ENCODE measurements around the gene EPHB4. TPM values are rescaled to one million over a fixed set of nuclear protein-coding genes. Genes with fewer than 3 reads are reported as not detected.

The EPHB4 gene
- total RNA-seq, 1 donor from 2014 or later = 99.1 TPM

- H3K4me3 ChIP-seq (ENCODE audit: low read depth, low read length) = peak overlapping the region; percentile 65
- TF ChIP-seq CTCF (conservative IDR thresholded peaks at IDR 0.05; ENCODE audit: low read depth, low read length) = peak; percentile 35
- DNase-seq (ENCODE audit: low read depth) = no peak
Measured at GRCh38 chr7:100825751-100826513, 1.4 kb downstream of the EPHB4 start.

- TF ChIP-seq CTCF (conservative IDR thresholded peaks at IDR 0.05; ENCODE audit: low read depth, low read length) = no peak
- DNase-seq (ENCODE audit: low read depth) = no peak
- peak overlapping the region; percentile 65 for H3K4me3 ChIP-seq (ENCODE audit: low read depth, low read length)
Measured at GRCh38 chr7:100825215-100825671, 2.1 kb downstream of the EPHB4 start.

DNA sequence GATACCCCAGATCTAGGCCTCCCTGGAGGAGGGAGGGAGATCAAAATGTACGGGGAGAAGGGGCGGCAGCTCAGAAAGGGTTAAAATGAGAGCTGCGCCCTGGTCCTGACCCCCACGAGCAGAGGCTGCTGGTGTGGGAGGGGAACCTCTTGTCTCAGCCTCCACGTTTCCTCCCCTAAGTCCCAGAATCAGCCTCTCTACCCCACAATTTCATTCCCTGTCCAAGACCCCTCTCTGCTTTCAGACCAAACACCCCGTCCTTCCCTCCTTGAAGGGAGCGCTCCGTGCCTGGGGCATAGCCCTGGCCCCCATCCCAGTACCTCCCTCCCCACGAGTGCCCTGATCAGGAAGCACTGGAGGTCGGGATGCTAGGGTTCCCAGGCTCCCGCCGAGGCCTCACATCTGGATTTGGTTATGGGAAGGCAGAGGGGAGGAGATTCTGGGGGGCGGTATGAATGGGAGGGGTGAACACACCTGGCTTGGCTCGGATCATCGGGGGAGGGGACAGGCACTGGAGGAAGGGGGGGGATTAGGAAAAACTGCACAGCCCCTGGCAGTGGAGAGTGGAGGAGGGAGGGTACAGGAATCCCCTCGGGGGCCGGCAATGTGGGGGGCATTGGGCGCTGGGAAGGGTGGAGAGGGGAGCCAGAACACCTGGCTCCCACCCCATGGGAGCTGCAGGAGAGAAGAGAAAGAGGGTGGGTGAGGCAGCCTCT is 2.7 kb downstream of the EPHB4 start:
- H3K4me3 ChIP-seq (ENCODE audit: low read depth, low read length) = peak overlapping the region; percentile 65
- TF ChIP-seq CTCF (conservative IDR thresholded peaks at IDR 0.05; ENCODE audit: low read depth, low read length) = no peak
- DNase-seq (ENCODE audit: low read depth) = no peak

DNA sequence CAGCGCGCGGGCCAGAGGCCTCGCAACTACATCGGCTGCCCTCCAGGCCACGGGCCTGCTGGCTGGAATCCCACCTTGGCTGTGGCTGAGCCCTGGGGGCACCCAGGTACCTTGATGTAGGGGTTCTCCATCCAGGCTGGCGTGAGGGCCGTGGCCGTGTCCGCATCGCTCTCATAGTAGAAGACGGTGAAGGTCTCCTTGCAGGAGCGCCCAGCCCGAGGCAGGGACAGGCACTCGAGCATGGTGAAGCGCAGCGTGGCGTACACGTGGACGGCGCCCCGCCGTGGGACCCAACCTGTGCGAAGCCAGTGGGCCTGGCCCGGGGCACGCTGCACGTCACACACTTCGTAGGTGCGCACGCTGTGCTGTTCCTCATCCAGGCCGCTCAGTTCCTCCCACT is 3.8 kb downstream of the EPHB4 start:
- DNase-seq (ENCODE audit: low read depth) = no peak
- TF ChIP-seq CTCF (conservative IDR thresholded peaks at IDR 0.05; ENCODE audit: low read depth, low read length) = no peak
- no peak overlapping the region for H3K4me3 ChIP-seq (ENCODE audit: low read depth, low read length)

DNA sequence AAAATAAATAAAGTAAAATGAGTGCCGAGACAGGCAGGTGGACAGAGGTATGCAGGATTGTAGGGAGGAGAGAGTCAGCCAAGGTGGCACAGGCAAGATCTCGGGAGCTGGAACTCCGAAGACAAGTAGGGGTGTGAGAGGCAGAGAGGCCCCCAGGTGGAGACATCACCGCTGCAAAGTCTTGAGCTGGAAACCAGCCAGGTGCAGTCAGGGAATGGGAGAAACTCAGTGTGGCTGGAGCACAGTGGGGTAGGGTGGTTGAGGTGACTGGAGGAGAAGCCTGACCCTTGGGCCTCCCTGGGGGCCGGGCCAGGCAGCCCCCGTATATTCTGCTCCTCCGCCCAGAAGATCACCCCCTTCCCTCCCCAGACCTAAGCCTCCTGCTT is 4.2 kb downstream of the EPHB4 start:
- no peak for DNase-seq (ENCODE audit: low read depth)

More for the DNA sequence above, 4.2 kb downstream of the EPHB4 start:
- no peak for TF ChIP-seq CTCF (conservative IDR thresholded peaks at IDR 0.05; ENCODE audit: low read depth, low read length)
- no peak overlapping the region for H3K4me3 ChIP-seq (ENCODE audit: low read depth, low read length)

All from epithelial cell of proximal tubule (primary cell).